GM12891 (cell line): ENCODE results near the gene TPD52L1.

Source experiments
- DNase-seq: peaks from one replicate; pipeline ENCODE4 v3.0.0; 2011; ENCODE audit warnings: low spot score; ENCODE audit not compliant: insufficient read length
- FAIRE-seq: peaks from 2 replicates; lab custom pipeline; 2011; peaks lifted over from hg19 to GRCh38; lab: Jason Lieb, UNC
- PAX5 ChIP-seq: IDR thresholded peaks from 2 replicates; pipeline ENCODE4 v1.6.1; 2011; ENCODE audit warnings: low read length, moderate library complexity, mild to moderate bottlenecking; ENCODE audit not compliant: insufficient read depth, severe bottlenecking
- POLR2A ChIP-seq: IDR thresholded peaks from 2 replicates; pipeline ENCODE4 v1.6.1; 2011; ENCODE audit warnings: low read depth, low read length, control low read depth
- POLR2AphosphoS5 ChIP-seq: IDR thresholded peaks from 2 replicates; pipeline ENCODE4 v1.6.1; 2011; ENCODE audit warnings: low read depth, low read length, control low read depth
- POU2F2 ChIP-seq: IDR thresholded peaks from 2 replicates; pipeline ENCODE4 v1.6.1; 2011; ENCODE audit warnings: low read depth, mild to moderate bottlenecking, control low read depth, low read length, moderate library complexity
- SPI1 ChIP-seq: IDR thresholded peaks from 2 replicates; pipeline ENCODE4 v1.6.1; 2011; ENCODE audit warnings: low read depth, low read length, control low read depth
- TAF1 ChIP-seq: IDR thresholded peaks from 2 replicates; pipeline ENCODE4 v1.6.1; 2011; ENCODE audit warnings: low read depth, low read length, control low read depth

TPD52L1 gene

DNA sequence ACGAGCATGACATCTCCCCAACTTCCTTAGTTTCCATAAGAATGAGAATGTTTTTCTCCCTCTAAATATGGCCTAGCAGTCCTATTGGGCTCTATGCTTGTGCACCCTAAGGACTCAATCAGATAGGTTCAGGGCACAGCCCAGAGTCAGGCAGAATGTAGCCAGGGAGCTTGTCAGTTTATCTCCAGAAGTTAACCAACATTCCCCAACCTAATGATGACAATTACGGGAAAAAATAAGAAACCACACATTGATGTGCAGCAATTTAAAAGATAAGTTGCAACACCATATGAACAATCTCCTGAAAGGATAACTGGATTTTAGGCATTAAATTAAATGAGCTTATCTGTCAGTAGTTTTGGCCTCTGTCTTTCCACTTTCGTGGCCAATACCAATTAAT is 77.1 kb downstream of the TPD52L1 start:
- FAIRE-seq = no peak
- TF ChIP-seq TAF1 (no peak), POLR2AphosphoS5 (no peak), POLR2A (no peak), SPI1 (no peak)
- no peak for DNase-seq

DNA sequence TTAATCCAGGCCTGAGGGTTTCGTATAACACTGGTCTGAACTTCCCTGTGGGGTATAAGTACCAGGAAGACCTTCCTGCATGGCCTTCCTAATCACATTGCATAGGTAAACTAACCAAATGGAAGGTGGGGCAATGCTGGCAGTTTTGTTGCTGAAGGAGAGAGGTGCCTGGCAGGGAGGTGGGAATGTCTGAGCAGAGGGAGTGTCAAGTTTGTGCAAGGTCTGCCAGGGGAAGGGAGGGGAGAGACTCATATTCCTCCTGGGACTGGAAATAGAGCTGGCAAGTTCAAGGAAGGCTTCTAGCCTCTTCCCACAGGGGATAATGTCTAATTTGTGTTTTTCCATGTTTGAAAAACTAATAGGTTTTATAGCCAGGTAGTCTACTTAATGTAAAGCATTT is 77.6 kb downstream of the TPD52L1 start:
- no peak for TF ChIP-seq SPI1
- no peak for DNase-seq
- FAIRE-seq = no peak

DNA sequence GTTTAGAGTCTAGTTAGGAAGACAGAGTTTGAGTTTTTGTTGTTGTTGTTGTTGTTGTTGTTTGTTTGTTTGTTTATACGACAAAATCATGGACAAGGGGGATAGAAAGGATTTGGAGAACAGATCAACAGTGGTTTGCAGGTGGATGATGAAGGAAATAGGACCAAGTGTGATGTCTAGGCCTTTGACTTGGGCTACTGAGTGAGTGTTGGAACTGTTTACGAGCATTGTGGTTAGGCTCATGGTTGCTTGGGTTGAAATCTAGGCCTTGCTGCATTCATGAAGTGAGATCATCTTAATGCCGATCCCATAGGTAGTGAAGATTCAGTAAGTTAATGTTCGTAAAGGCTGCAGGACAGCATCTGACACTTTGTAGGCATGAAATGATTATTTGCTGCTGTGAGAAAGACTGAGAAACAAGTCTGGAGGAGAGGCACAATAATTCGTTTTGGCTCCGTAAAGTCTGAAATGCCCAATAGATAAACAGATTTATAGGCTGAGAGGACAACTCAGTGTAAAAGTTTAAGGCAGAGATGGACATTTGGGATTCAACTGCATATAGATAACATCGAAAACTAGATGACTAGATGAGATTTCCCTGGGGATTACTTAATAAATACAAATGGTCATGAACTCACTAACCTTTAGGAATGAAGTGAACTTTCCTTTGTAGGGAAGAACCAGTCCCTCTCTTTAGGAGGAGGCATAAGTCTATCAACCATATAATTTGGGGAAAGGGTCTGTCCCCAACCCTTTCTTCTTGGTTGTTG is 78.2 kb downstream of the TPD52L1 start:
- DNase-seq (no peak), FAIRE-seq (no peak)
- no peak for TF ChIP-seq POU2F2
- no peak for TF ChIP-seq SPI1
- no peak for TF ChIP-seq POLR2A
- TF ChIP-seq PAX5 = no peak
- no peak for TF ChIP-seq TAF1
- no peak for TF ChIP-seq POLR2AphosphoS5

DNA sequence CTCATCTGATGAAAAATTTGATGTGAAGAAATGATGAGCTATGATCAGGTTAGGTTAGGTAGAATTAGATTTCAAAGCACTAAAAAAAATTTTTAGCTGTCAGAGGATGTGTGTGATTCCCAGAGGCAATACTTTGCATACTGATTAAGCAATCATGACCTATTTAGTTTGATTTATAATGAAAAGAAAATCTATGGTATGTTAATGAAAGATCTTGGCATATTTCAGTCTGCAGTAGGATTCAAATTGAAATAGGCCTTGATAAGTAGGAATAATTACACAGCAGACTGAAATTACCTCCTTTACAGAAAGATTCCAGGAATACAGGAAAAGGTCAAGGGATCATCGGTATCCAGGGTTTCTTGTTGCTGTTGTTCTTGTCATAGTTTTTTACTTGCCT is 78.9 kb downstream of the TPD52L1 start:
- DNase-seq = no peak
- no peak for TF ChIP-seq POU2F2
- TF ChIP-seq PAX5 = no peak
- TF ChIP-seq SPI1 = no peak
- no peak for TF ChIP-seq POLR2AphosphoS5
- no peak for TF ChIP-seq POLR2A
- TF ChIP-seq TAF1 = no peak
- FAIRE-seq = no peak

DNA sequence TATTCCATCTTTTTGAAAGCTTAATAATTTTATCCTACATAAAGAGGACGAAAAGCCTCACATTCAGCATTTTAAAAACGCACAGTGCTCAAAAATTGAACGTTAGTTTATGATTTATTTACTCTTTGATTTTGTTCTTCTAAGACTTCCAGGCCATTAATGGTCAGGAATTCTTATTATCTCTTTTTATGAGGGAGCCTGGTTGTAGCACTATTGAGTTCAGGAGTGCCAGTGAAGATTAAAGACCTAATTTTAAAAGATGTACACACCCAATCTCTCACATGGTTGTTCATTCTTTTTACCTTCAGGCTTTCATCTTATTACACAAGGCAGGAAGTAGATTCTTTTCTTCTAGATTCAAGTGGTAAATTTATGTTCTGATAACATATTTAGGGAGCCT is 79.6 kb downstream of the TPD52L1 start:
- DNase-seq (no peak), FAIRE-seq (no peak)
- TF ChIP-seq POU2F2 = no peak
- TF ChIP-seq POLR2AphosphoS5 = no peak
- no peak for TF ChIP-seq SPI1
- no peak for TF ChIP-seq POLR2A
- TF ChIP-seq PAX5 = no peak
- TF ChIP-seq TAF1 = no peak

DNA sequence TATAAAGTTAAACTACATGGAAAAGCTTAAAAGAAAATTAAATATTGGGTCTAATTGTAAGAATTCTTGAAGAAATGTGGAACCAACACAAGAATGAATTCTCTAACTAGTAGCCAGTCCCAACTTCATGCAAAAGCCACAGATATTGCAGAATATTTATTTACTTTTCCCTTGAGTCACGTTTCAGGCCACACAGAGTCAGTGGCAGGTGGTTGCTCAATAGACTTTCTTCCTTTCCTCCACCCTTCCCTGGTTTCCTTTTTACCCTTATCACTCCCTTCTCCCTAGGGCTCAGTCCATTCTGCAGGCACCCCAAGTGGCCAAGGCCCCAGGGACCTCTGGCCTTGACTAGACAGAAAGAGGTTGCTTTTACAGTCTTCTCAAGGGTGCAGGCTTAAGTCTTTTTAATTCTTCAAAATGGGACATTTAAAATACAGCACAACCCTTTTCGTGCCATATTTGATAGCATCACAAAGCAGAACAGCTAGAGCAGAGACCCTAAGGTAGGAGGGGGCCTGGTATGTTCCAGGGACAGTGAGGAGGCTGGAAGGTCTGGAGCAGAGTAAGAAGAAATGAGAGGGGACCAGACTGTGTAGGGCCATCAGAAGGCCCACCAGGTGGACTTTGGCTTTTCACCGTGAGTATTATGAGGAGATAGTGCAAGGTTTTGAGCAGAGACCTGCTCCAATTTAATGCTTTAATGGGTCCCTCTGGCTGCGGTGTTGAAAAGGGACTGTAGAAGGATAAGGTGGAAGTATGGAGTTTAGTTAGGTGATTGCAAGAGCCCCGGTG is 83.2 kb downstream of the TPD52L1 start:
- DNase-seq = no peak
- FAIRE-seq = no peak

DNA sequence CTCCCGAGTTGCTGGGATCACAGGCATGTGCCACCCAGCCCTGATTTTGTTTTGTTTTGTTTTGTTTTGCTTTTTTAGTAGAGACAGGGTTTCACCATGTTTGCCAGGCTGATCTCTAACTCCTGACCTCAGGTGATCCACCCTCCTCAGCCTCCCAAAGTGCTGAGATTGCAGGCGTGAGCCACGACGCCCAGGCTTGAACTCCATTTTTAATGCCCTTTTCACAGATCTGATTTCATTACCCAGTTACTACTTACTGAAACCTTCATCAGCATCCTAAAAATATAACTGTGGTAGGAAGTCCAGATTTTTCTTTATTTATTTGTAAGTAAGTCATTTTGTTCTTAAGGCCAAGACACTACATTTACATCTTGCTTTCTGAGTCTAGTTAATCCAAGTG is 84.2 kb downstream of the TPD52L1 start:
- DNase-seq = no peak
- no peak for TF ChIP-seq PAX5
- TF ChIP-seq POLR2A = no peak
- TF ChIP-seq POU2F2 = no peak
- no peak for TF ChIP-seq POLR2AphosphoS5
- no peak for TF ChIP-seq TAF1
- TF ChIP-seq SPI1 = no peak
- FAIRE-seq = no peak

More for the DNA sequence above, 83.2 kb downstream of the TPD52L1 start:
- TF ChIP-seq POU2F2 (no peak), PAX5 (no peak), POLR2A (no peak), SPI1 (no peak), TAF1 (no peak), POLR2AphosphoS5 (no peak)

DNA sequence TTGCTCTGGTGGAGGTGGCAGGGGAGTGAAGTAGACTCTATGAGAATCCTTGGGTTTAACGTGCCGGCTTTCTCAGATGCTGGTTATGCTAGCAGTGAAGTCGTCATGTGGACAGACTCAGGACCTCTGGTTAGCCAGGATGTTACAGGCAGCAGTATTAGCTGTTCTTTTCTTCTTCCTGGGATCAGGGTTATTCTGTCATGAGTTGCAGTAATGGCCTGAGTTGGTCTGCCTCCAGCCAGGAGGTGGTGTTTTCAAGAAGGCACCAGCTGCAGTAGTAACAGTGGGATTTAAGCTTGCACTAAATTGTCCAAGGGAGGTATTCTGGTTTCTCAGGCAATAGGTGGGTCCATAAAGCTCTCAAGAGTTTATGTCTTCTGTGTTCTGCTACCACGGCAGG is 91.5 kb downstream of the TPD52L1 start:
- TF ChIP-seq POLR2A (no peak), TAF1 (no peak), POLR2AphosphoS5 (no peak), PAX5 (no peak), SPI1 (no peak), POU2F2 (no peak)
- no peak for DNase-seq
- no peak for FAIRE-seq

DNA sequence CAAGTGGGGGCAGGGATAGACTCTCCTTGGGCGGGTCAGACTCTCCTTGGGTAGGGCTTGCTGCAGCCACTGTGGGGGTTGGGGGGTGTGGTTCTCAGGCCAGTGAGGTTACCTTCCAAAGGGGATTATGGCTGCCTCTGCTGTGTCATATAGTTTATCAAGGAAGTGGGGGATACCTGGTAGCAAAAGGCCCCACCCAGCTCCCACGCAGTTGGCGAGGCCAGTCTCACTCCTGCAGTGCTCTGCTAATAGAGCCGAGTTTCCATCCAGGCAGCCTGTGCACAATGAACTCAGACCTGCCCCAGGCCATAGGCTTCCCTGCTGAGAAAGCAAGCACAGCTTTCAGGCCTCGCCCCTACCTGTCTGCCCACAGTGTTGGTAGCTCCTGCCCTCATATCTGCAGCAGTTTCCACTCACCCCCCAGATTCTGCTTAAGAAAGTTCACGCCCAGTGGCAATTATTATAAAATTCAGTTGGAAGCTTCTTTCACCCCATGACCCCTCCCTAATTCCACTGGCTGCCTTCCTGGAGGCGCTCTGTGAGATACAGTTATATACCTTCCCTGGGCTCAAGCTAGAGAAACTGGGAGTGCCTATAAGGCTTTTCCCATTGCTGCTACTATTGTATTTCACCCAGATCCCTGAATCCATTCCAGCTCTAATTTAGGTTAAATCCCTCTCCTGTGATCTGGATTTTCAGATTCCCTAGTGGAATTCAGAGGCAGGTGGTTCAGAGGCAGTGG is 92.1 kb downstream of the TPD52L1 start:
- no peak for TF ChIP-seq TAF1
- TF ChIP-seq SPI1 = no peak
- no peak for TF ChIP-seq POLR2A
- no peak for TF ChIP-seq PAX5
- TF ChIP-seq POU2F2 = no peak
- TF ChIP-seq POLR2AphosphoS5 = no peak
- no peak for DNase-seq
- FAIRE-seq = no peak
